ENCODE measurements around the gene FABP3. TPM values are rescaled to one million over a fixed set of nuclear protein-coding genes. Genes with fewer than 3 reads are reported as not detected.
"Not testable (repeated sequence)": the region's sequence is repeated elsewhere in the genome, so short reads cannot be mapped to it uniquely, and the experiment has no call there.

Gene FABP3
- polyA plus RNA-seq, 6 donors from 2014 or later: 0.55 TPM; not detected in 5

DNA sequence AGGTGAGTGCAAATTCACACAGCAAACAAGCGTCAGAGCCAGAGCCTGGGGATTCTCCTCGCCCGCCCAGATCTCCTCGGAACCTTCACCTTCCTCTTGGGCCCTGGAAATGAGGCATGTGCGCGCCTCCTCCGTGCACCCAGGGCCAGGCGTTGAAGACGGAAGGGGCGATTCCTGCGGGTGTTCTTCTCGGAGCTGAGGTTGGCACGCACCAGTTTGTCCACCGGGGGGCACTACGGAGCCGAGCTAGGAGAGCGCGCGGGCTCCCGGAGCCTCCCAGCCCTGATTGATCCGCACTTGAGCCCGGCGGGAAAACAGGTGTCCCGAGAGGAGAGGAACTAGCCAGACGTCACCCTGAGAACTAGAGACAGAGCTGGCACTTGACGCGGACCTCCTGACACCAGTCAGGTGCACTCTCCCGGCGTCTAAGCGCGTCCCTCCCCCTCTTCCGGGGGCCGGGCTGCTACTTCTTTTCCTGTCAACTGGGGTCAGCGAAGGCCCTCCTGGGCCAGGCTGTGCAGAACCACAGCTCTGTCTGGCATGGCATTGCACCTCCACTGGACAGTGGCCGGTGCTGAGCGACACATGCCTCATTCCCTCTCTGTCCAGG lies 21.8 kb upstream of the FABP3 start:
- H3K36me3 Mint-ChIP-seq: no peaks in the 10 kb centered on the region

DNA sequence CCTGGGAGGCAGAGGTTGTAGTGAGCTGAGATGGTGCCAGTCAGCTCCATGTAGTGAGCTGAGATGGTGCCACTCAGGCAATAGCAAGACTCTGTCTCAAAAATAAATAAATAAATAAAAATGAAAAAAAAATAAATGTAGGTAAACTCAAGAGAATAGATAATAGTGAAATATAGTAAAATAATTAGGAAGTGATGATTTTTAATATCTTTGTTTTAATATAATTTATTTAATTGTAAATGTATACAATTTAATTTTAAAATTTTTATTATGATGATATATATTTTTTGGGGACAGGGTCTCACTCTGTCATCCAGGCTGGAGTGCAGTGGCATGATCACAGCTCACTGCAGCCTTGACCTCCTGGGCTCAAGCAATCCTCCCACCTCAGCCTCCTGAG lies 20.6 kb upstream of the FABP3 start:
- peaks cover 0 to 8% (median 4%) of the 10 kb centered on the region in 3 donors for H3K27me3 Mint-ChIP-seq

More for the DNA sequence above, 21.8 kb upstream of the FABP3 start:
- H3K27ac Mint-ChIP-seq: peak overlapping the region; percentile 79 to 94 (median 83)
- peak overlapping the region; percentile 80 to 96 (median 86) for H3K4me3 Mint-ChIP-seq
- peak; percentile 86 to 89 for ATAC-seq (ENCODE audit: low read depth in 2 of 2)
- peaks cover 11 to 16% (median 15%) of the 10 kb centered on the region in 3 donors for H3K4me1 Mint-ChIP-seq
- H3K27me3 Mint-ChIP-seq: peaks cover 0 to 8% (median 0%) of the 10 kb centered on the region in 3 donors
- DNase-seq: peak; percentile 77
- no peaks in the 10 kb centered on the region for H3K9me3 Mint-ChIP-seq

DNA sequence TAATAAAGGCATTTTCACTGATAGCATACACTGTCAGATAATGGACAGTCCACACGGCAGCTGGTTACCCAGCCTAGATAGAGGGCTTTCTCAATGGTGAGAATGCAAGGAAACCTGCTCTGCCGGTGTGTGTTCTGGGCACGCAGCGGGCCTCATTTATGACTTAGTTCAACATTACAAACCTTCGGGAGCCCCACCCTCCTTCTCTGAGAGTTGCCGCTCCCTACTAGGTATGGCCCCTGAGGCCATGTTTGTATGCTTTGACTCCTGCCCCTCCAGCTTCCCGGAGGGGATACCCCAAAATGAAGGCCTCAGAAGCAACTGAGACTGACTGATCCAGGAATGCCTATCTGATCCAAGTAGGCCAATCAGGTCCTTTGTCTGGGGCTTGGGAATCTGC lies 17.2 kb upstream of the FABP3 start:
- H3K4me3 Mint-ChIP-seq: no peak overlapping the region
- no peaks in the 10 kb centered on the region for H3K36me3 Mint-ChIP-seq
- H3K27me3 Mint-ChIP-seq: peaks cover 0 to 36% (median 34%) of the 10 kb centered on the region in 3 donors
- no peaks in the 10 kb centered on the region for H3K9me3 Mint-ChIP-seq
- no peak for ATAC-seq (ENCODE audit: low read depth in 2 of 2)
- H3K4me1 Mint-ChIP-seq: peaks cover 9 to 10% (median 9%) of the 10 kb centered on the region in 3 donors
- no peak for DNase-seq
- H3K27ac Mint-ChIP-seq: no peak overlapping the region

More for the DNA sequence above, 20.6 kb upstream of the FABP3 start:
- ATAC-seq (ENCODE audit: low read depth in 2 of 2) (no peak), DNase-seq (no peak)
- H3K27ac Mint-ChIP-seq: no peak overlapping the region
- H3K36me3 Mint-ChIP-seq: no peaks in the 10 kb centered on the region
- H3K4me1 Mint-ChIP-seq: peaks cover 11 to 16% (median 15%) of the 10 kb centered on the region in 3 donors
- H3K9me3 Mint-ChIP-seq: no peaks in the 10 kb centered on the region
- no peak overlapping the region for H3K4me3 Mint-ChIP-seq

DNA sequence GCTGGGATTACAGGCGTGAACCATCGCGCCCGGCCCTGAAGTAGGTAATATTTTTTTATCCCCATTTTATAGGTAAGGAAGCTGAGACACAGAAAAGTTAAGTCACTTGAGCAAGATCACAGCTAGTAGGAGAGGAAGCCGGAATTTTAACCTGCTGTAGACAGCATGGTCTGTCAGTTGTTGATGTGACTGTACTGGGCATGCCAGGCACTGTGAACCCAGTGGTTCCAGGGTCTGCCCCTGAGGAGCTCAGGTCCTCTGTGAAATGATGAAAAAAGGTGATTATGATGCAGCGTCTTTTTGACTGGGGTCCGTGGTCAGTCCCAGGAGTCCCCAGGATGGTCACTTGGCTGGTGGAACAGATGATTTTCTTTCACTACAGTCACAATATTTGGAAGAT lies 16.7 kb upstream of the FABP3 start:
- Mint-ChIP-seq H3K4me3 (no peak overlapping the region), H3K4me1 (peaks cover 4 to 5% (median 5%) of the 10 kb centered on the region in 3 donors), H3K27ac (peak overlapping the region in 1 of 6 donors; percentile 63), H3K9me3 (no peaks in the 10 kb centered on the region), H3K36me3 (no peaks in the 10 kb centered on the region), H3K27me3 (peaks cover 0 to 36% (median 34%) of the 10 kb centered on the region in 3 donors)
- ATAC-seq (ENCODE audit: low read depth in 2 of 2) (no peak), DNase-seq (no peak)

DNA sequence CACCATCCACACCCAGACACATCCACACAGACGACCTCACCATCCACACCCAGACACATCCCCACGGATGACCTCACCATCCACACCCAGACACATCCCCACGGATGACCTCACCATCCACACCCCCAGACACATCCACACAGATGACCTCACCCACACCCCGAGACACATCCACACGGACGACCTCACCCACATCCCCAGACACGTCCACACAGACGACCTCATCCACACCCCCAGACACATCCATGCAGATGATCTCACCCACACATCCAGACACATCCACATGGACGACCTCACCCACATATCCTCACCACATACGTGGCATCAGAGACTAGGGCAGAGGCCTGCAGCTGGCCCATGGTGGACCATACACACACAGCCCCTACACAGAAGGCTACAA lies 14.7 kb upstream of the FABP3 start:
- peaks cover 1 to 39% (median 38%) of the 10 kb centered on the region in 3 donors for H3K27me3 Mint-ChIP-seq
- no peaks in the 10 kb centered on the region for H3K9me3 Mint-ChIP-seq
- ATAC-seq (ENCODE audit: low read depth in 2 of 2): no peak
- no peak for DNase-seq
- H3K4me3 Mint-ChIP-seq: no peak overlapping the region
- no peaks in the 10 kb centered on the region for H3K4me1 Mint-ChIP-seq
- H3K27ac Mint-ChIP-seq: no peak overlapping the region
- H3K36me3 Mint-ChIP-seq: no peaks in the 10 kb centered on the region

DNA sequence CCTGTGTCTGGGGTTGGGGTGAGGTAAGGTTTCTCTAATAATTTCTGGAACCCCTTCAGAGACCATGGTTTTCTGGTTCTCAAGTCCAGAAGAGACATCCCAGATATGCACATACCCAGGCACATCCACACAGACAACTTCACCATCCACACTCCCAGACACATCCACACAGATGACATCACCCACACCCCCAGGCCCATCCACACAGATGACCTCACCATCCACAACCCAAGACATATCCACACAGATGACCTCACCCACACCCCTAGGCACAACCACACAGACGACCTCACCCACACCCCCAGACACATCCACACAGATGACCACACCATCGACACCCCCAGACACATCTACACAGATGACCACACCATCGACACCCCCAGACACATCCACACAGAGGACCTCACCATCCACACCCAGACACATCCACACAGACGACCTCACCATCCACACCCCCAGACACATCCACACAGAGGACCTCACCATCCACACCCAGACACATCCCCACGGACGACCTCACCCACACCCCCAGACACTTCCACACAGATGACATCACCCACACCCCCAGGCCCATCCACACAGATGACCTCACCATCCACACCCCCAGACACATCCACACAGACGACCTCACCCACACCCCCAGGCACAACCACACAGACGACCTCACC lies 13.8 kb upstream of the FABP3 start:
- H3K4me3 Mint-ChIP-seq; DNase-seq; H3K27ac Mint-ChIP-seq; H3K36me3 Mint-ChIP-seq; ATAC-seq (ENCODE audit: low read depth in 2 of 2); H3K4me1 Mint-ChIP-seq; H3K9me3 Mint-ChIP-seq: not testable (repeated sequence)
- peaks cover 7 to 47% (median 42%) of the 10 kb centered on the region in 3 donors for H3K27me3 Mint-ChIP-seq

DNA sequence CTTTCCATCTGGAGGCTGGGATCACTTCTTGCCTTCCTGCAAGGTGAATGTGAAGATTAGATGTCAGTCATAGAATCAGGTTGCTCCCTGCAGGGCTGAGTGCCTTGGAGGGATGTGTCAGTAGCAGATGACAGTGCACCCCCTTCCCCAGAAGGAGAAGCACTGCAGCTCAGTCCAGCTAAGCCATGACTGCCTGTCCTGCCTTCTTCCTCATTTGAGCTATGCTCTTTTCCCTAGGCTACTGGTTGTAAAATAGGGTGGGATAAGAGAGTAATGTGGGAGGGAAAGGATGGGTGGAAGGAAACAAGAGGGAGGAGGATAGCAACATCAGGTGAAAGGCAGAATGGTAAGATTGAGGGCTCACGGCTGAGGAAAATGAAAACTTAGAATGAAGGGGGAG lies 11.1 kb upstream of the FABP3 start:
- DNase-seq: no peak
- no peak for ATAC-seq (ENCODE audit: low read depth in 2 of 2)
- no peaks in the 10 kb centered on the region for H3K36me3 Mint-ChIP-seq
- H3K4me1 Mint-ChIP-seq: no peaks in the 10 kb centered on the region
- peaks cover 16 to 67% (median 50%) of the 10 kb centered on the region in 3 donors for H3K27me3 Mint-ChIP-seq
- no peaks in the 10 kb centered on the region for H3K9me3 Mint-ChIP-seq
- no peak overlapping the region for H3K27ac Mint-ChIP-seq
- H3K4me3 Mint-ChIP-seq: no peak overlapping the region

DNA sequence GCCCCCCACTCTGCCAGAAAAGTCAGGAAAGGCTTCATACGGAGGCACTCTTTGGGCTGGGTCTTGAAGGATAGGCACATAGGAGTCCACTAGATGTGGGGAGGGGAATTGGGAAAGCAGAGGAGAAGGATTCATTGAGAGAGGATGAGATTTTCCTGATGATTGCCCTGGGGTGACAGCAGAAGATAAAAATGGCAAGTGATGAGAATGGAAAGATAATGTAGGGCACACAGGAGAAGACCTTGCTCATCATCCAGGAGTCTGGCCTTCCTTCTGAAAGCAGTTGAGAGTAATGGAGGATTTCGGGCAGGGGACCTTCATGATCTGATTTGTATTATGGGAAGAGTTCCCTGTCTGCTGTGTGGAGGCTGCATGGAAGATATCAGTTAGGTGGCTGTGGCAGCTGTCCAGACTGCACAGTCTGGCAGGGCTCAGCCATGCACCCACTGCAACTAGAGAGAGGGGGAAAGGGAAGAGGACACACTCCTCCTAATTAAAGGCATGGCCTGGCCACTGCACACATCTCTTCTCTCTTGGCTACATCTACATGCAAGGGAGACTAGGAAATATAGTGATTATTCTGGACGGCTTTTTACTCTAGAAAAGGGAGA lies 9.6 kb upstream of the FABP3 start:
- Mint-ChIP-seq H3K4me1 (no peaks in the 10 kb centered on the region), H3K4me3 (no peak overlapping the region), H3K27ac (peak overlapping the region in 1 of 6 donors; percentile 27), H3K36me3 (no peaks in the 10 kb centered on the region), H3K27me3 (peaks cover 16 to 59% (median 45%) of the 10 kb centered on the region in 3 donors), H3K9me3 (no peaks in the 10 kb centered on the region)
- ATAC-seq (ENCODE audit: low read depth in 2 of 2): no peak
- no peak for DNase-seq

DNA sequence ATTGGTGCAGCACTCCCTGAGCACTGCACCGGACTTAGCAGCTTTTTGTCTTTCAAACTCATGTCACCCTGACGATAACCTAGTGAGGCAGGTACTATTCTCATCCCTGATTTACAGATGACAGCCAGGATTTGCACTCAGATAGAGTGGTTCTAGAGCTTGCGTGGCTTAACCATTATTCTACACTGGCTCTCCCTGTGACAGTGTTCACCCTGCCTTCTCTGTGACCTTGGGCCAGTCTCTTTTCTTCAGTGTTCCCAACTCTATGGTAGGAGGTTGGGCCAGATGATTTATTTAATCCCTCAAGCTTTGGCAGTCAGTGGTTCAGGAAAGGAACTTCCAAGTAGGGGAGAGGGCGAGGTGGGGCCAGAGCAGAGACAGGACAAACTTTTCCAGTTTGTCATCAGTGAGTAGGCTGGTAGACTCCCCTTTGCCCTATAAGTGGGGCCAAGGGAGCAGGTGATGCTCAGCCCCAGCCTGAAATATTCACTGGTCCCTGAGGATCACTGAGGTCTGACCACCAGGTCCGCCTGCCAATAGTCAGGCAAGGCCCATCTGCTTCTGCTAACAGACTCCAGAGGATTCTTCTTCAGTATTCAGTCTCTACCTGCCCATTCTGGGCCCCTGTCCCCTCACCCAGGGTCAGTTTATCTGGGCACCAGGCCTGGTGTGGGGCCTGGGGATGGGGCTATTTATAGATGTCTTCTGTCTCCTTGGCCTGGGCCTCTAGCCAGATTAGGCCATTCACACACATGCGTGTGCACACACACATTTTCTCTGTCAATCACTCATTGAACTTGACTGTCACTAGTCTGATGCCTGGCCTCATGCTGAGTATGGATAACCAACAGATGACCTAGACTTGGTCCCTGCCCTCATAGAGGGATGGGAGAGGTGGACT lies 8.8 kb upstream of the FABP3 start:
- Mint-ChIP-seq H3K9me3 (no peaks in the 10 kb centered on the region), H3K4me3 (no peak overlapping the region), H3K27me3 (peaks cover 16 to 51% (median 38%) of the 10 kb centered on the region in 3 donors), H3K36me3 (no peaks in the 10 kb centered on the region), H3K4me1 (no peaks in the 10 kb centered on the region), H3K27ac (no peak overlapping the region)
- ATAC-seq (ENCODE audit: low read depth in 2 of 2): no peak
- no peak for DNase-seq

DNA sequence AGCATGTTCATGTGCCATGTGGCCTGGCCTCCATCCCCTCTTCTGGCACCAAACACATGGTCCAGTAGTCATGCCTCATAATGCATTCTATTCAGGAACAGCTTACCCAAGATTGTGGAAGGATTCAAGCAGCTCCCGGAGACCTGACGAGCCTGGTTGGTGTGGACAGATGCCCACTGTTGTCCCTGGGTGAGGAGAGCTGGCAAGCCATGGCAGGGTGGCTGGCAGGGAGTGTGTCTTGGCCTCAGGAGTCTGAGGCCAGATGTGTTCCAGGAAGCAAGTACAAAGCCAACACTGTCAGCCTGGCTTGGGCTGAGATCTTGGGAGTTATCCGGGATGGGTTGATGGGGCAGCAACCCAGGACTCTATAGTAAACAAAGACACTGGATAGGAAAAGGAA lies 7.3 kb upstream of the FABP3 start:
- Mint-ChIP-seq H3K36me3 (no peaks in the 10 kb centered on the region), H3K27me3 (peaks cover 16 to 36% (median 31%) of the 10 kb centered on the region in 3 donors), H3K4me3 (no peak overlapping the region), H3K9me3 (no peaks in the 10 kb centered on the region), H3K27ac (no peak overlapping the region), H3K4me1 (no peaks in the 10 kb centered on the region)
- no peak for ATAC-seq (ENCODE audit: low read depth in 2 of 2)
- DNase-seq: no peak

DNA sequence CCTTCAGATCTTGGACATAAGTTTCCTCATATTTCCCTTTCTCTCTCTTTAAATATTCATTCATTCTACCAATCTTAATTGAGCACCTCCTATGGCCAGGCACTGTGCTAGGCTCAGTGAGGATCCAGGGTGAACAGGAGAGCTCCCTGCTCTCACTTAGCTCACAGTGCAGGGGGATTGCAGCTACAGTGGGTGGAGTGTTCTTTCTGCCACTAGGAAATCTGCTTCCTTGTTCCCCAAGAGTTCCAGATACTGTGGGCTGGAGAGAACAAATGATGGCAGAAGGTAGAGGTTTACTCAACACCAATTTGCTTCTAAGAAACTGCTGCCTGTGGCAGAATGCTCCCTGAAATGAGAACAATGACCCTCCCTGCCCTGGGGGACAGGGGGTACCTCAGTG lies 5.1 kb upstream of the FABP3 start:
- H3K27ac Mint-ChIP-seq: no peak overlapping the region
- ATAC-seq (ENCODE audit: low read depth in 2 of 2) (no peak), DNase-seq (no peak)
- H3K4me3 Mint-ChIP-seq: no peak overlapping the region
- H3K9me3 Mint-ChIP-seq: no peaks in the 10 kb centered on the region
- peaks cover 16 to 36% (median 26%) of the 10 kb centered on the region in 3 donors for H3K27me3 Mint-ChIP-seq
- peaks cover 5 to 11% (median 8%) of the 10 kb centered on the region in 3 donors for H3K4me1 Mint-ChIP-seq
- H3K36me3 Mint-ChIP-seq: no peaks in the 10 kb centered on the region

DNA sequence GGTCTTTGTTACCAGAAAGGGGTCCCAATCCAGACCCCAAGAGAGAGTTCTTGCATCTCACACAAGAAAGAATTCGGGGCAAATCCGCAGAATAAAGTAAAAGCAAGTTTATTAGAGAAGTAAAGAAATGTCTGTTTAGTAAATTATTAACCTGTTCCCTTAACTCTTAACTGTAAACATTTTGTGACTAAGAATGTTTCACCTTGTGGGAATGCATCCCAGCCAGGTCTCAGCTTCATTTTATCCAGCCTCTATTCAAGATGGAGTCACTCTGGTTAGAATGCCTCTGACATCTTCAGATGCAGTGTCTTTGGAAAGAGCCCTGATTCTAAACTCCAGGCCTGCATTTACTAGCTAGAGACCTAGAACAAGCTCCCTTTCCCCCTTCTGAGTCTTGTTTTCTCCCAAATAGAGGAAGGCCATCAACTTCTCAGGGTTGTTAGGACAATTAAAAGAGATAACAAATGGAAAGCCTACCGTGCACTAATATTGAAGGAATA lies 4.5 kb upstream of the FABP3 start:
- no peak for DNase-seq
- H3K4me1 Mint-ChIP-seq: peaks cover 10 to 17% (median 13%) of the 10 kb centered on the region in 3 donors
- peaks cover 13 to 32% (median 26%) of the 10 kb centered on the region in 3 donors for H3K27me3 Mint-ChIP-seq
- H3K36me3 Mint-ChIP-seq: no peaks in the 10 kb centered on the region
- H3K4me3 Mint-ChIP-seq: no peak overlapping the region
- no peak overlapping the region for H3K27ac Mint-ChIP-seq
- no peak for ATAC-seq (ENCODE audit: low read depth in 2 of 2)
- H3K9me3 Mint-ChIP-seq: no peaks in the 10 kb centered on the region
